ENCODE measurements around the gene PIR. TPM values are rescaled to one million over a fixed set of nuclear protein-coding genes. Genes with fewer than 3 reads are reported as not detected.

PIR gene
- total RNA-seq, 2 donors from 2014 or later = not detected

DNA sequence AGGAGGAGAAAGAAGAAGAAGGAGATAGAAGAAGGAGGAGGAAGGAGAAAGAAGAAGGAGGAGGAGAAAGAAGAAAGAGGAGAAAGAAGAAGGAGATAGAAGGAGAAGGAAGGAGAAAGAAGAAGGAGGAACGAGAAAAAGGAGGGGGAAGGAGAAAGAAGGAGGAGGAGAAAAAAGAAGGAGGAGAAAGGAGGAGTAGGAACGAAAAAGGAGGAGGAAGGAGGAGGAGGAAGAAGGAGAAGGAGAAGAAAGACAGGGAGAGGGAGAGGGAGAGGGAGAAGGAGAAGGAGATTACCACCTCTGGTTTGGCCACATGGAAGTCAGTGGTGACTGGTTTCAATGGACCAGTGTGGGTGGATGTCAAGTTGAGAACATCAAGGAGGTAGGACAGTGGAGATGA is 58.9 kb downstream of the PIR start:
- H3K9me3 ChIP-seq (ENCODE audit: control insufficient read depth, low read length, poor library complexity, severe bottlenecking) = no peaks in the 10 kb centered on the region
- ATAC-seq = no peak
- no peak overlapping the region for H3K27ac Mint-ChIP-seq
- peaks cover 9% of the 10 kb centered on the region for H3K27me3 Mint-ChIP-seq
- no peaks in the 10 kb centered on the region for H3K4me1 Mint-ChIP-seq
- H3K4me3 Mint-ChIP-seq = no peak overlapping the region
- no peaks in the 10 kb centered on the region for H3K36me3 Mint-ChIP-seq (ENCODE audit: low read depth)
- no peak for DNase-seq

DNA sequence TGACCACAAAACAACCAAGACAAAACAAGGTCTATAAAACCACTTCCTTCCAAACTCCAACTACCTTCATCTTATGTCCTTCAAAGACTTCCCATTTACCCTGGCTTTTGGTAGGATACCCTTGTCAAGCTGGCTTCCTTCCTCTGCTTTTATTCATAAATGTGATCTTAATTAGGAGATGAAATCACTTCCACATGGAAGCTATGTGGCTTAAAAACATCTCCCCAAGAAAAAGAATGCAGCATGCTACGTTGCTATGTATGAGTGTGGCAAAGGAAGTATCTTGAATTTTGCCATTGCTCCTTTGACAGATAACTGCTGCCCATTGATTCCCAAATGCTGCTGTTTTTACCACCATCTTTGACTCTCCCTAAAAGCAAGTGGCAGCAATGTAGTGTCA is 62.5 kb downstream of the PIR start:
- no peak overlapping the region for H3K4me3 Mint-ChIP-seq
- H3K4me1 Mint-ChIP-seq = no peaks in the 10 kb centered on the region
- DNase-seq (no peak), ATAC-seq (no peak)
- peaks cover 18% of the 10 kb centered on the region for H3K27me3 Mint-ChIP-seq
- no peaks in the 10 kb centered on the region for H3K9me3 ChIP-seq (ENCODE audit: control insufficient read depth, low read length, poor library complexity, severe bottlenecking)
- H3K27ac Mint-ChIP-seq = no peak overlapping the region
- no peaks in the 10 kb centered on the region for H3K36me3 Mint-ChIP-seq (ENCODE audit: low read depth)

DNA sequence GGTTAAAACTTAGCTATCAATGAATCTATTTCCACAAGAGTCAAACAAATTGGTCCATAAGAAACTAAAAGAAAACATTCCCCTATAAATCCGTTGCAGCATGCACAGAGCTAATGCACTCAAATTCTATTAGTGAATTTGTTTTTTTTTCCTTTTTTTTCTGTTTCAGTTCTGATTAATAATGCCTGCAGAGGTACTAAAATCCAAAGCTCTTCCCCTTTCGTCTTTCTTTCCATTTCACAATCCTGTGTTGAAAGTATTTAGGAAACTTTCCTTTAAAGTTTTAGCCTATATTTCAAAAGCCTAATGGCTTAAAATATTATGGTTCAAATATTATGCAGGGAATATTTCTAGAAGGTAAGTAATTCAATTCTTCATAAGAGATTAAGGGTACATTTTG is 63.1 kb downstream of the PIR start:
- H3K4me3 Mint-ChIP-seq = no peak overlapping the region
- no peaks in the 10 kb centered on the region for H3K36me3 Mint-ChIP-seq (ENCODE audit: low read depth)
- H3K9me3 ChIP-seq (ENCODE audit: control insufficient read depth, low read length, poor library complexity, severe bottlenecking) = no peaks in the 10 kb centered on the region
- ATAC-seq (no peak), DNase-seq (no peak)
- H3K4me1 Mint-ChIP-seq = no peaks in the 10 kb centered on the region
- no peak overlapping the region for H3K27ac Mint-ChIP-seq
- H3K27me3 Mint-ChIP-seq = peaks cover 18% of the 10 kb centered on the region

DNA sequence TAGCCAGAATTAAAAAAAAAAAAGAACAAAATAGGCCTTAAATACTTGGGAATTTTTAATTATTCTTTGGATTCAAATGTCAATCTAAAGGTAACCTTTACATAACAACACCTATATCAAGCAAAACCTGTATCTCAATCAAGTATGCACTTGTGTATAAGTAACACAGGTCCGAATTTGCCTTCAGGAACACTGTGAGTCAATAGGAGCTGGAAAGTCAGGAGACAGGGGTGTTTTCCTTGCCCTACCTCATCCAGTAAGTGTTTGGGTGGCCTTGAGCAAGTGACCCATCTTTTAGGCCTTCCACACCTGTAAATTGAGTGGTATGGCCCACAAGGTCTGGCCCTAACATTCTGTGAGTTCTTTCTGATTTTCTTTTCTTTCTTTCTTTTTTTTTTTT is 68.1 kb downstream of the PIR start:
- Mint-ChIP-seq H3K4me1 (no peaks in the 10 kb centered on the region), H3K4me3 (no peak overlapping the region), H3K36me3 (ENCODE audit: low read depth) (no peaks in the 10 kb centered on the region), H3K27ac (no peak overlapping the region), H3K27me3 (peaks cover 10% of the 10 kb centered on the region)
- no peak for DNase-seq
- no peaks in the 10 kb centered on the region for H3K9me3 ChIP-seq (ENCODE audit: control insufficient read depth, low read length, poor library complexity, severe bottlenecking)
- ATAC-seq = no peak

DNA sequence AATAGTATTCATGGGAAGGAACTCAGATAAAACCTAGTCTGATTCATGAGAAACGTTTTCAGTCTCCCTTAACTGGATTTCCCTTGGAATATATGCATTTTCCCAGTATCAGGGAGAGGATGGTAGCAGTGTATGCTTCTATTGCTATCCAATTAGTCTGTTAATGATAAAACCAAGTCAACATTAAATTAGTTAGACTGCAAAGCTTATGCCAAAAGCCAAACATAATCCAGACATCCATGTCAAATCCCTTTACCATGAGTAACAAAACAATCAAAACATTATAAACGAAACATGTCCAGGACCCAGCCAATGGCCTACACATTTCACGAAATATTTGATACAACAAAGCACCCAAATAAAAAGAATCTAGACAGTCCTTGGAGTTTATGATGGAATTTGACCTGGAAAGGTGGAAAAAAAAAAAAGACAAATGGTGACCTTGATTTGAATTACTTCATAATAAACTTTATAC is 74.4 kb downstream of the PIR start:
- Mint-ChIP-seq H3K4me1 (no peaks in the 10 kb centered on the region), H3K27me3 (no peaks in the 10 kb centered on the region), H3K4me3 (no peak overlapping the region), H3K27ac (no peak overlapping the region), H3K36me3 (ENCODE audit: low read depth) (no peaks in the 10 kb centered on the region)
- no peaks in the 10 kb centered on the region for H3K9me3 ChIP-seq (ENCODE audit: control insufficient read depth, low read length, poor library complexity, severe bottlenecking)
- DNase-seq (no peak), ATAC-seq (no peak)

DNA sequence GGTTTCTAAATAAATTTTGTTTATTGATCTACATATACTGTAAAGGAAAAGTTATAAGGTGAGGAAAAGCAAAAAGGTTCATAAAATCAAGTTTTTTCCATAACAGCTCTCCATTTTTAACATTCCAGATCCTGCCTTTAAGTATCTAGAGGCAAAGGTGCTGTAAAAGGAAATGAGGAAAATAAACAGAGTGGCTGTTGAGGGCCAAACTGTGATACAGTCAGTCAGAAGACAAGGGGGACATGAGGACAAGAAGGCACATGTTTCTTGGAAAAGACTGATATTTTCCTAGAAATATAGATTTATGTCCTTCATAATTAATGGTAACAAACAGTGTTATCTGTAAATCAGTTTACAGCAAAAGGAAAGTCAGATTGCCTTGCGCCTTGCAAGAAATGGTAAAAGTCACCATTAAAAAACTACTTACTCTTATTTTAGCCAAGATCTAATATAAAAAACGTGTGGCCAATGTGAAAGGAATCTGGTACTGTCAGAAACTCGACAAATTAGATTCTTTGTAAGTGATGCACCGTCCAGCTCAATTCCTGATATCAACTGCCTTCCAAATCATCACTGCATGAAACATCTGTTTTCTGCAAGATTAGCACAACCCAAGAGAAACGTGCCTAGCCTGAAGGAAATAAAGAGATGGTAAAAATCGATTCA is 75.0 kb downstream of the PIR start:
- ATAC-seq (no peak), DNase-seq (no peak)
- Mint-ChIP-seq H3K27ac (no peak overlapping the region), H3K4me3 (no peak overlapping the region), H3K27me3 (peaks cover 2% of the 10 kb centered on the region), H3K36me3 (ENCODE audit: low read depth) (no peaks in the 10 kb centered on the region), H3K4me1 (no peaks in the 10 kb centered on the region)
- no peaks in the 10 kb centered on the region for H3K9me3 ChIP-seq (ENCODE audit: control insufficient read depth, low read length, poor library complexity, severe bottlenecking)

DNA sequence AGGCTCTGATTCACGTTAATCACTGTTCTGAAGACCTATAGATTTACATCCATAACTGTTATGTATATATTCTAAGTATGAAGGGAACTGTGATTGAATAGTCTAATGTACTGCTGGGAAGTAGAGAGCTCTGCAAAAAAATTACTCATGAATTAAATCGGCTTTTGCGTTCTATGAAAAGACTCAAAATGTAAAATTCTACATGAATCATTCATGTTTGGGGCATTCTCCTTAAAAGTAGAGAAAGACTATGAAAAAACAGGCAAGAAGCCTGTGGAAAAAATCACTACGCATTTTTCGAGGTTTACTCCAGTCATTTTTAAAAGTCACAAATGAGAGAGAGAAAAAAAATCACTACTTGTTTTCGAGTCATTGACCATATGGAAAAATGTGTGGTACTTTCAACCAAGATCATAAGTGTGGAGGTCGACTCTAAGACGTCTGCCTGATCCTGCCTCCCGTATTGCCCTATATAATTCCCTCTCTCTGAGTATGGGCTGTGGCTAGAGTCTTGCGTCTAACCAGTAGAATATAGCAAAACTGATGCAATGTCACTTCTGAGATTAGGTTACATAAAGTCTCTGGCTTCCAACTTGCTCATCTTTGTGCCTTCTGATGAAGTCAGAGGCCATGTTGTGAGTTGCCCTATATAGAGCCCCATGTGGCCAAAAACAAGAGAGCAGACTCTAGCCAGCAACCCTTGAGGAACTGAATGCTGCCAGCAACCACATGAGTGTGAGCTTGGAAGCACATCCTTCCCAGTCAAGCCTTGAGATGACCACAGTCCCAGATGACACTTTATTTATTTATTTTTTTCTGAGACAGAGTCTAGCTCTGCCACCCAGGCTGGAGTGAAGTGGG is 76.8 kb downstream of the PIR start:
- no peaks in the 10 kb centered on the region for H3K9me3 ChIP-seq (ENCODE audit: control insufficient read depth, low read length, poor library complexity, severe bottlenecking)
- Mint-ChIP-seq H3K4me1 (no peaks in the 10 kb centered on the region), H3K27me3 (peaks cover 11% of the 10 kb centered on the region), H3K36me3 (ENCODE audit: low read depth) (no peaks in the 10 kb centered on the region), H3K4me3 (no peak overlapping the region), H3K27ac (no peak overlapping the region)
- DNase-seq (no peak), ATAC-seq (no peak)

DNA sequence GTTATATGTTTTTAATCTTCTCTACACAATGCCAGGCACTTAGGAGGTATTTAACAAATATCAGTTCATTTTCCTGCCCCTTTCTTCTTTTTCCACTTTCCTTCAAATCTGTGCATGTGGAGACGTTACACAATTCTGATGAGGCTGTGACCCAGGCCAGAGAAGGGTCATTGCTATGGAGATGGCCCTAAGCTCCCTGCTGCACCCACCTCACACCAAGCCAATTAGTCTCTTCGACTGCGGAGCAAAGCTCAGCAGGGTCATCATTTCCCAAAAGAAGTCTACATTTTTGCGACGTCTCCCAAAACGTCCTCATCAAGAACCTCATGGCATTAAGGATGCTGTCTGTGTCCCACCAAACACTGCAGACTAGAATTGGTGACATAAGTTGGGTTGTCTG is 80.0 kb downstream of the PIR start:
- Mint-ChIP-seq H3K27ac (no peak overlapping the region), H3K4me1 (no peaks in the 10 kb centered on the region), H3K36me3 (ENCODE audit: low read depth) (no peaks in the 10 kb centered on the region), H3K27me3 (peaks cover 17% of the 10 kb centered on the region), H3K4me3 (no peak overlapping the region)
- ATAC-seq = no peak
- DNase-seq = no peak
- H3K9me3 ChIP-seq (ENCODE audit: control insufficient read depth, low read length, poor library complexity, severe bottlenecking) = no peaks in the 10 kb centered on the region

DNA sequence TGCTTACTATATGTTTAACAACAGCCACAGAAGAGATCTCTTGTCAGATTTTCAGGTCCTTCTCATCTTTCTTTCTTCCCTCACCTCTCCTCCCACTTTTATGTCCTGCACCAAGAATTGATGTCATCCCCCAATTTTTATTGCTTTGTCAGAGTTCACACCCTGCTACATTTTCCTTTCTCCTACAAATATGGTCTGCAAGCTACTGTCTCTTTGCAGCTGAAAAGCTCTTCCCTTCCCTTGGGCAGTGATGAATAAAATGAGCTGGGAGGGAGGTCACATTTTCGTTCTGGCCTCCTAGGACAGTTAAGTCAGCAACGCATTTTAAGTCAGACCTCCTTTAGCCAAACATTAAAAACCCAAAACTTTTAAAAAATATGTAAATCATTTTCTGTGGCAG is 82.2 kb downstream of the PIR start:
- Mint-ChIP-seq H3K36me3 (ENCODE audit: low read depth) (no peaks in the 10 kb centered on the region), H3K27ac (peak overlapping the region; percentile 6)
- ATAC-seq = no peak

DNA sequence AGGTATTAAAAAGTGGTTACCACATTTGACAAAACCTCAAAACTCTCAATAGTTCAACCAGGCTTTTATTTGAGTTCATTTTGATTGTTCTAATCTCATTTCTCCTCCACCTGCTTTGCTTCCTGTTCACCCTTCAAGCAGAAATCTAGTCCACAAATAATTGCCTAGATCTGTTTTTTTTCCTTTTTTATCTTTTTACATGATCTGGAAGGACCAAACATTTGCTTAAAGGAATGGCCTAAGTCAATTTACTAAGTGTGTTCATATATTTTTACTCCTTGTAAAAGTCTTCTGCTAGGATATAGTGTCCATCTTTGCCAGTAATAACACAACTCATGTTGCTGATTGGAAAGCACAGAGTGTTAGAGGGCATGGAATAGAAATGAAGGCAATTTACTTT is 82.7 kb downstream of the PIR start:
- no peak for ATAC-seq
- H3K4me1 Mint-ChIP-seq = no peaks in the 10 kb centered on the region
- no peaks in the 10 kb centered on the region for H3K9me3 ChIP-seq (ENCODE audit: control insufficient read depth, low read length, poor library complexity, severe bottlenecking)
- H3K36me3 Mint-ChIP-seq (ENCODE audit: low read depth) = no peaks in the 10 kb centered on the region
- no peak for DNase-seq
- H3K4me3 Mint-ChIP-seq = no peak overlapping the region
- no peak overlapping the region for H3K27ac Mint-ChIP-seq
- peaks cover 17% of the 10 kb centered on the region for H3K27me3 Mint-ChIP-seq

More for the DNA sequence above, 82.2 kb downstream of the PIR start:
- no peak overlapping the region for H3K4me3 Mint-ChIP-seq
- H3K27me3 Mint-ChIP-seq = peaks cover 17% of the 10 kb centered on the region
- no peaks in the 10 kb centered on the region for H3K9me3 ChIP-seq (ENCODE audit: control insufficient read depth, low read length, poor library complexity, severe bottlenecking)
- no peak for DNase-seq
- no peaks in the 10 kb centered on the region for H3K4me1 Mint-ChIP-seq

DNA sequence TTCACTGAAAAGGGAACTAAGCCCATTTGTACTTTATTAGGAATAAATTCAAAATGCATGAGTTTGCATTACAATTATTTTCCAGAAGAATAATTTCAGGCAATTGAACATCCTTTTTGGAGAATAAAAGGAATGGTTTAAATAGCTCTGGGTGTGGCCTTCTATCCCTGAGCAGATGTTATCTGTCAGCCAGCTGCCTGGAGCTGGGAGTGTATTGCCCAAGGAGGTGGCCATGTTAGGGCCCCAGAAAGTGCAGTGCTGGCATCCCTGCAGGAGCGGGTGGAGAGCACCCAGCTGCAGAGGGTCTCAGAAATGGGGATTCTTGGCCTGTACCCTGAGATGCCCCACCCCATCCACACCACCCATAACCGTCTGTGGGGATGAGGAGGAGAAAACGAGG is 87.3 kb downstream of the PIR start:
- H3K36me3 Mint-ChIP-seq (ENCODE audit: low read depth) = no peaks in the 10 kb centered on the region
- H3K4me3 Mint-ChIP-seq = no peak overlapping the region
- no peaks in the 10 kb centered on the region for H3K9me3 ChIP-seq (ENCODE audit: control insufficient read depth, low read length, poor library complexity, severe bottlenecking)
- H3K4me1 Mint-ChIP-seq = no peaks in the 10 kb centered on the region
- H3K27ac Mint-ChIP-seq = no peak overlapping the region
- peaks cover 6% of the 10 kb centered on the region for H3K27me3 Mint-ChIP-seq
- DNase-seq (no peak), ATAC-seq (no peak)

DNA sequence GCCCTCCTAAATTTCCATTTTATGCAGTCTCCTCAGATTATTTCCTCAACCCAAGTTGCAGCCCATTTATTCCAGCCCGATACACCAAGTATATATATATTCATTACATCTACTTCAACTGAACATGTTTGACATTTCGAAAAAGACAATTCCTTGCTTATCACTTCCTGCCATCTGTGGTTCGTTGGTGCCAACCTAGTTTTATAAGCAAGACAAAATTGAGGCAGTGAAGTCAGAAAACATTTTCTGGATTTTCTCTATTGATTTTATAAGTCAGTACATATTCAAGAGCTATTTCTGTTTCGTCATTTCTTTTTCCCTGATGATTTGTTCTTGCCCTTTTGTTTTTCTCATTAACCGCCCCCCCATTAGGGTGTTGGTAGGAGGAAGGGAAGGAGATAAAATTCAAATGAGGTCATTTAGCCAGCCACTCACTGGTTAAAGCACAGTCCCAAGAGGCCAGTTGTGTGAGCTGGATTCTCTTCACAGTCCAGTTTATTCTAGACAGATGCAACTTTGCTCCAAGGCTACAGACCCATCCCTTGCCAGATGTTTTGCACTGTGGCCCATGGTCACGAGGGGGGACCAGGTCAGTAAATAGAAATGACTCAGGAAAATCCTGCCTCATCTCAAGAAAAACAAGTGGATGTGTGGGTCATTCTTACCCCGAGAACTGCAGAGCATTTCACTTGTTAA is 88.6 kb downstream of the PIR start:
- Mint-ChIP-seq H3K27me3 (peaks cover 6% of the 10 kb centered on the region), H3K36me3 (ENCODE audit: low read depth) (no peaks in the 10 kb centered on the region), H3K27ac (no peak overlapping the region), H3K4me1 (no peaks in the 10 kb centered on the region), H3K4me3 (no peak overlapping the region)
- DNase-seq (no peak), ATAC-seq (no peak)
- no peaks in the 10 kb centered on the region for H3K9me3 ChIP-seq (ENCODE audit: control insufficient read depth, low read length, poor library complexity, severe bottlenecking)

DNA sequence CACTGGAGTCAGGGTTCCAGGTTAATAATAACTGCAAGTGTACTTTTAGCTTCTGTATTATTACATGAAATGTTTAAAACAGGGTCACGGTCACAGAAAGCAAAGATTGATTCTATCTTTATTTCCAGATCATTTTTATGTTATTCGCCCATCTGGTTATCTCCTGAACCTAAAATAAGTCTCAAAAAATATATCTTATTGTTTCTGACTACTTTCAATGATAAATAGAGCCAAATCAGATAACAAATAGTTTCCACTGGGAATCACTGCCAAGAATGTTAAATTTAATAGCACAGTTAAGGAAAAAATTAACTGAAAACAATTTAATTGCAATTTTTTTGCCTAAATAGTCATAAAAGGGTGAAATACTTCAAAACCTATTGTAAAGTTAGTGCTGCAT is 91.8 kb downstream of the PIR start:
- H3K27me3 Mint-ChIP-seq = no peaks in the 10 kb centered on the region
- no peak for ATAC-seq
- no peak overlapping the region for H3K4me3 Mint-ChIP-seq

More for the DNA sequence above, 91.8 kb downstream of the PIR start:
- DNase-seq = no peak
- no peaks in the 10 kb centered on the region for H3K9me3 ChIP-seq (ENCODE audit: control insufficient read depth, low read length, poor library complexity, severe bottlenecking)
- Mint-ChIP-seq H3K36me3 (ENCODE audit: low read depth) (no peaks in the 10 kb centered on the region), H3K4me1 (no peaks in the 10 kb centered on the region), H3K27ac (no peak overlapping the region)

Data from T-helper 17 cell (primary cell).